ENCODE data around the gene SLC27A3.

The SLC27A3 gene

GRCh38 chr1:153799566-153800465 lies 24.6 kb downstream of the SLC27A3 start:
- no peak for DNase-seq

- DNase-seq, result no peak
Measured at GRCh38 chr1:153800516-153800915, 25.3 kb downstream of the SLC27A3 start.

GRCh38 chr1:153801028-153801625 lies 25.9 kb downstream of the SLC27A3 start:
- DNase-seq, result no peak

GRCh38 chr1:153801786-153802697 lies 26.8 kb downstream of the SLC27A3 start:
- DNase-seq, result no peak

GRCh38 chr1:153803470-153804056 lies 28.4 kb downstream of the SLC27A3 start:
- DNase-seq, result peak in 1 of 3 donors; percentile 30

- no peak for DNase-seq
Measured at GRCh38 chr1:153804112-153804511, 28.9 kb downstream of the SLC27A3 start.

- peak; percentile 92 to 97 (median 94) for DNase-seq
Measured at GRCh38 chr1:153805042-153805745, 30.0 kb downstream of the SLC27A3 start.

- DNase-seq, result peak in 2 of 3 donors; percentile 49 to 50
Measured at GRCh38 chr1:153805886-153806719, 30.9 kb downstream of the SLC27A3 start.

- DNase-seq, result no peak
Measured at GRCh38 chr1:153816283-153816889, 41.2 kb downstream of the SLC27A3 start.

- no peak for DNase-seq
Measured at GRCh38 chr1:153818876-153819275, 43.7 kb downstream of the SLC27A3 start.

GRCh38 chr1:153827168-153827964 lies 52.2 kb downstream of the SLC27A3 start:
- DNase-seq, result no peak

Data from suppressor macrophage treated with lipopolysaccharide for 1 hour (primary cell).